Progenitor cell of endocrine pancreas (in vitro differentiated cells): ENCODE data around the gene ROBO2. TPM values are rescaled to one million over a fixed set of nuclear protein-coding genes. Genes with fewer than 3 reads are reported as not detected.

Experiments used
- DNase-seq: peaks from one replicate; pipeline ENCODE4 v3.0.0; 2021; ENCODE audit warnings: low spot score; ENCODE audit not compliant: unreplicated experiment
- H3K27ac Mint-ChIP-seq: 2 replicates; pipeline ENCODE4 v1.8.0; 2021; ENCODE audit warnings: mild to moderate bottlenecking, moderate library complexity, mixed read lengths
- H3K27me3 Mint-ChIP-seq: 2 replicates; pipeline ENCODE4 v1.8.0; 2021; ENCODE audit warnings: mixed read lengths
- H3K36me3 Mint-ChIP-seq: 2 replicates; pipeline ENCODE4 v1.8.0; 2022; ENCODE audit warnings: mixed read lengths; ENCODE audit not compliant: insufficient read depth
- H3K4me1 Mint-ChIP-seq: 2 replicates; pipeline ENCODE4 v1.8.0; 2021; ENCODE audit warnings: low read depth, mixed read lengths
- H3K4me3 Mint-ChIP-seq: 2 replicates; pipeline ENCODE4 v1.8.0; 2021; ENCODE audit warnings: low read depth, mild to moderate bottlenecking, moderate library complexity, mixed read lengths
- H3K9me3 Mint-ChIP-seq: 2 replicates; pipeline ENCODE4 v1.8.0; 2021; ENCODE audit warnings: low read depth, mixed read lengths
- CTCF ChIP-seq: fragments of 200-600 bp; sonication (generic); IDR thresholded peaks from one replicate; pipeline ENCODE4 v1.5.0; 2021; ENCODE audit warnings: antibody characterized with exemption, mild to moderate bottlenecking; ENCODE audit not compliant: unreplicated experiment
- total RNA-seq: library from RNA; stranded (reverse); gene quantifications from 2 replicates; pipeline ENCODE4 v1.2.1, GENCODE V29; 2021

ROBO2 gene
- total RNA-seq, 1 donor from 2014 or later, result 75.2 TPM

DNA sequence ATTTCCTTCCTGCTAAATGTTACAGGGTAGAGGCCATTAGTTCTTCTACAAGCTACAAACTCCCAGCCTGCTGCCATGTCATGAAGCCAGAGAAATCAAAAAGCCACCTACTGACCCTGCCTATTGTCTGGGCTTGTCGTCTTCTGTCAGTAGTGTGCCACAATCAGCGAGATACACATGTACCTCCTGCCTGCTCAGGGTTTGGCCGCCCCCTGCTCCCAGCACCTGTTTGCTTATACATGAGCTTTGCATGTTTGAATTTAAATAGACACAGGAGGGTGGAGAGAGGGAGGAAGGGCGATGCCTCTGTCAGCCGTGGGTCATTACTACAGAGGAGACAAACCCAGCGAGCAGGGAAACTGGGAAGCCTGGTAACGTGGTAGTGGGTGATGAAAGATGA lies 106.1 kb downstream of the ROBO2 start:
- H3K36me3 Mint-ChIP-seq, result no peaks in the 10 kb centered on the region
- H3K4me3 Mint-ChIP-seq, result no peak overlapping the region
- TF ChIP-seq CTCF, result no peak
- H3K27me3 Mint-ChIP-seq, result no peaks in the 10 kb centered on the region
- H3K4me1 Mint-ChIP-seq, result peaks cover 43% of the 10 kb centered on the region
- H3K9me3 Mint-ChIP-seq, result no peaks in the 10 kb centered on the region
- DNase-seq, result no peak
- peak overlapping the region; percentile 76 for H3K27ac Mint-ChIP-seq

DNA sequence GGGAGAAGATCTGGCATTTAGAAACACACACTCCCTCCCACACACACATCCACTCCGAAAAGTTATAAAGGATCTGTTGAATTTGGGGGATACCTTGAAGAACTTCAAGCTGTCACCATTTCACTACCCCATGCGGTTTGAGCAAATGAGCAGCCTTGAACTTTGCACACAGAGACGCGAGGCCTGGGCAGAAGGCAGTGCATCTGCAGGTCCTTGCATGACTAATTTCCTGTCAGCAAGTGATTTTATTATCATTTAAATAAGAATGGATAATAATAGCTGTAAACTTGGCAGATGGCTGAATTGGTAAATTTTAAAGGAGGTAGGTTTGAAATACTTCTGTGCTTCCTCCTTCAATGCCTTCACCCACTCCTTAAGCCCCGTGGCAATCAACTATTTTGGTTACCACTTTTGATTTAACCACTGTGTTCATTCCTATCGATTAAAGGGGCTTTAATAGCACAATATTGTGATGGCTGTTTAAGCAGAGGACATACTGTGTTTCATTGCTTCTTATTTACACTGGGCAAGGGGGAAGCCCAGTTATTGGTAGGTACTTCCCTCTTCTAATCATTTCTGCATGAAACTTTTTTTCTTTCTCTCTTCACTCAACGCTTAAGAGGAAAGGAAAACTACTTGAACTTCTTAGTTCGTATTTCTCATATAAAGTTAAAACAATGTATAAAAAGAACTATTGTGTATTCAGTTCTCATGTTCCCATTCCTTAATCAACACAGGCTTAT lies 108.1 kb downstream of the ROBO2 start:
- peaks cover 35% of the 10 kb centered on the region for H3K4me1 Mint-ChIP-seq
- H3K36me3 Mint-ChIP-seq, result peaks cover 3% of the 10 kb centered on the region
- H3K27me3 Mint-ChIP-seq, result no peaks in the 10 kb centered on the region
- H3K9me3 Mint-ChIP-seq, result no peaks in the 10 kb centered on the region
- H3K27ac Mint-ChIP-seq, result no peak overlapping the region
- TF ChIP-seq CTCF, result no peak
- H3K4me3 Mint-ChIP-seq, result no peak overlapping the region
- no peak for DNase-seq

GRCh38 chr3:77149382-77149781 lies 109.5 kb downstream of the ROBO2 start:
- H3K27me3 Mint-ChIP-seq, result no peaks in the 10 kb centered on the region
- H3K4me3 Mint-ChIP-seq, result no peak overlapping the region
- H3K9me3 Mint-ChIP-seq, result no peaks in the 10 kb centered on the region
- no peak for TF ChIP-seq CTCF
- H3K27ac Mint-ChIP-seq, result no peak overlapping the region
- H3K36me3 Mint-ChIP-seq, result peaks cover 9% of the 10 kb centered on the region
- peaks cover 26% of the 10 kb centered on the region for H3K4me1 Mint-ChIP-seq
- no peak for DNase-seq

DNA sequence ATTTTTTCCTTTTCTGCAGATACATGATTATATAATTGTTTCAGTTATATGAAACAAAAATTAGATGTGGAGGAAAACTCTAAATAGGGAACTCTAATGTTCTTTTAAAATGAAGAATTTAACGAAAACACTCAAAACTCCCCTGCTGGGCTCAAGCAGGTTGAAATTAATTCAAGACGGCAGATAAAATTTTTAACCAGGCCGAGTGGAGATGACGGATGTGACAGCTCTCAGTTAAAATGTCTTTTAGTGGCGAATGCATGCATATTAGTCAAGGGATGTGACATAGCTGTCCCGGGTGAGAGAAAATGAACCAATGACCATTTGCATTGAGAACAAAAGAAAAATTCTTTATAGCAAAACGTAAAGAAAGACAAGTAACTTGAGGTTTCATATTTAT lies 110.1 kb downstream of the ROBO2 start:
- peaks cover 26% of the 10 kb centered on the region for H3K4me1 Mint-ChIP-seq
- H3K27me3 Mint-ChIP-seq, result no peaks in the 10 kb centered on the region
- no peak for DNase-seq
- peak overlapping the region; percentile 4 for H3K4me3 Mint-ChIP-seq
- H3K27ac Mint-ChIP-seq, result peak overlapping the region; percentile 52
- TF ChIP-seq CTCF, result no peak
- no peaks in the 10 kb centered on the region for H3K9me3 Mint-ChIP-seq
- peaks cover 10% of the 10 kb centered on the region for H3K36me3 Mint-ChIP-seq

GRCh38 chr3:77150759-77151158 lies 110.9 kb downstream of the ROBO2 start:
- no peak for TF ChIP-seq CTCF
- Mint-ChIP-seq H3K27me3 (no peaks in the 10 kb centered on the region), H3K4me3 (no peak overlapping the region), H3K9me3 (no peaks in the 10 kb centered on the region), H3K36me3 (peaks cover 10% of the 10 kb centered on the region), H3K27ac (no peak overlapping the region), H3K4me1 (peaks cover 26% of the 10 kb centered on the region)
- DNase-seq, result no peak
